ENCODE results near the gene ATP1A1.
A peak's percentile ranks its signal among the peaks of the same experiment; 100 is the strongest.

Gene ATP1A1

DNA sequence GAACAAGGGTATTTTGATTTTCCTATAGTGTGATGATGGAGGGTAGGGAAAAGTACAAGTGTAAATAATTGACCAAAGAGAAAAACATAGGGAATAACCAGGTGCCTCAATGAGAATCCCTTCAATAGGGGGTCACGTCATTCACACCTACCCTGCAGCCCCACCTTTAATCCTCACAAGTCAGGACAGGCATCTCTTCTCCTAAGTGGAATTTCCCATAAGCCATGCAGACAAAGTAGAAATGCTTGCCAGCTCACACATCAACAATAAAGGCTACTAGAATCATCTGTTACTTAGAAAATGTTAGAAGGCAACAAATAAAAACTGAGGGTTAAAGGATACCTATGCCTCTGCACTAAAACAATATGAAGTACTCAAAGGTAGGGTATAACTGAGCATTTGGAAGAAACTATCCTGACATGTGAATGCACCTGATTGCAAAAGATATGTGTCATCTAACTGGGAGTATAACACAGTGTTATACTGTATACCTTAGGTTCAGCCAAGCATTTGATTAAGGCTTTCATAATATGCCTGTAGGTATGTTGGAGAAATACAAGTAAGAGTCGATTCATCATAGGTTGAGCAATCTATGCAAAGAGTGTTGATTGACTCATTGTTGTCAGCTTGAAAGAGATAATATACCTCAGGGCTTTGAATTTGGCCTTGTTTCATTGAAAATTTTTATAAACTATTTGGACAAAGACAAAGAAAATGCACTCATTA lies 32.4 kb upstream of the ATP1A1 start:
- H3K27ac ChIP-seq = peak overlapping the region; percentile 65
- DNase-seq (ENCODE audit: low read depth, low spot score) = peak; percentile 86

DNA sequence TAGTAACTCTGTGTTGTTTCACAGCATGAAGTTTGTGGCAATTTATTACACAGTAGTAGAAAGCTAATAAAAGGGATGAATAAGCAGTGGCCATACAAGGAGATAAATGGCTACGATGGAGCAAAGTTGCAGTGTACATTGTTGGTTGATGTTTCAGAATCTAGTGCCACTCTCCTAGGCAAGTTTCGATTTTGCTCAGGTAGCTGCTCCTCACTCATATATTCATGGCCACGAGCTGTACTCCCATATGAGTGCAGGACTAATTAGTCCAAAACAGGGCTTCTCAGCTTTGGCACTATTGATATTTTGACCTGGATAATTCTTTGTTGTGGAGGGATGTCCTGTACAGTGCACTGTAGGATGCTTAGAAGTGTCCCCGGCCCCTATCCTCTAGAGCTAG lies 30.0 kb upstream of the ATP1A1 start:
- DNase-seq (ENCODE audit: low read depth, low spot score) = no peak
- H3K27ac ChIP-seq = no peak overlapping the region

DNA sequence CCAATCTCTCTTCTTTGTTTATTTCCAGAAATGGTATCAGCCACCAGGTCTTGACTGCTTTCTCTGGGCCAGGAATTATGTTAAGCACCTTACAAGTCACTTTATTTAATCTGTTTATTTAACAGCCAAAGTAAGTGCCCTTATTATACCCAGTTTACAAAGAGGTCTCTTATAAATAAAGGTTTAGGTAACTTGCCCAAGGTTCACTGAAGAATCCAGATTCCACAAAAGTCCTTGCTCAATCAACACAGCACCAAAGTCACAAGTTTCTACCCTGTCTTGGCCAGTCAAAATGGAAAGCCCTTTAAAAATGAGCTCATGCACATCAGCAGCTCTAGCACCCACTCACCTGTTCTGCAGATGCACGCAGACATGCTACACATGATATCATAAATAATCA lies 28.0 kb upstream of the ATP1A1 start:
- H3K27ac ChIP-seq = no peak overlapping the region

DNA sequence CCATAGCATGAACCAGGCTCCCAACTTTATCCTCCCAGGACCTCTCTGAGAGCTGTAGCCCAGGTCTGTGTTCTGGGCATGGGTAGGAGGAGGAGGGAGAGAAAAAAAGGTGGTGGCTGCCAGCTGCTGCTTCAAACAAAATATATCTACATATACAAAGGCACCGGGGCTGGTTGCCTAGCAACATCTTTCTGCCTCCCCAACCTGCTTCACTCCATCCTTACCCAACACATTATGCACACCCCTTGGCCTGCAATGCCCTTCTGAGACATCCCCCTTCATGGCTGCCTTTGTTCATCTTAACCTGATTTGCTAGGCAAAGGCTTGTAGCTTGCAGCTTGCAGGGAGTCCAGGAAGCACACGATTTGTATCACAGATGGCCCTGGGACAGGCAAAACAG lies 27.2 kb upstream of the ATP1A1 start:
- no peak overlapping the region for H3K27ac ChIP-seq
- DNase-seq (ENCODE audit: low read depth, low spot score) = no peak

More for the DNA sequence above, 28.0 kb upstream of the ATP1A1 start:
- no peak for DNase-seq (ENCODE audit: low read depth, low spot score)

DNA sequence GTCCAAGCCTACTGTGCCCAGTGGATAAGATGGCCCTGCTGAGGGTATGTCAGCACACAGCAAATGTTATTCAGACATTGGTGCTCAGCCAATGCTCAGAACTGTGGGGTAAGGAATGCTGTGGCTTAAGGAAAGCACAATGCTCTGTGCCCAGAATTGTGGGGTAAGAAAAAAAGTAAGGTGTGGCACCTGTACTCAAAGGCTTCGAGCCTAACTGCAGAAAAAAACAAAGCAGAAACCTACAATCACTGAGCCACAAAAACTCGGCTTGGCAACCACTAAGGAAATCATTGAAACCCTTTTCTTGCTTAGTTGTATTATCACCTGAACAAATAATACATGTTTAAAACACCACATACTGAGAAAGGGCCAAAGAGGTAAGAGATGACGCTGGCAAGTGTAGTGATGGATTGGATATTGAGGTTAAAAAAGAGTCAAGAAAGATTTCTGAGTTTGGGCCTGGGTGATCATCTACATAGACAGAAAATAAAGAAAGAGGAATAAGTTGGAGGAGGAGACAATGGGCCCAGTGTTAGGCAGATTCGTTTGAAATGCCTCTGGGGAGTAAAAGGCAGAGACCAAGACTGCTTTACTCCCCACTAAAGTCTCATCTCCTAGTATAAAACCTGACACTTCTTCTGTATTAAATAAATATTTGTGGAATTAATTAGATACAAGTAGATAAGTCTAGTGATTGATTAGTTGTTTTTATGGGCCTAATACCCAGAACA lies 25.9 kb upstream of the ATP1A1 start:
- DNase-seq (ENCODE audit: low read depth, low spot score) = no peak
- no peak overlapping the region for H3K27ac ChIP-seq

- DNase-seq (ENCODE audit: low read depth, low spot score) = no peak
- no peak overlapping the region for H3K27ac ChIP-seq
Observed at GRCh38 chr1:116347696-116348095, 25.3 kb upstream of the ATP1A1 start.

- H3K27ac ChIP-seq = no peak overlapping the region
- no peak for DNase-seq (ENCODE audit: low read depth, low spot score)
Observed at GRCh38 chr1:116350097-116350645, 22.9 kb upstream of the ATP1A1 start.

DNA sequence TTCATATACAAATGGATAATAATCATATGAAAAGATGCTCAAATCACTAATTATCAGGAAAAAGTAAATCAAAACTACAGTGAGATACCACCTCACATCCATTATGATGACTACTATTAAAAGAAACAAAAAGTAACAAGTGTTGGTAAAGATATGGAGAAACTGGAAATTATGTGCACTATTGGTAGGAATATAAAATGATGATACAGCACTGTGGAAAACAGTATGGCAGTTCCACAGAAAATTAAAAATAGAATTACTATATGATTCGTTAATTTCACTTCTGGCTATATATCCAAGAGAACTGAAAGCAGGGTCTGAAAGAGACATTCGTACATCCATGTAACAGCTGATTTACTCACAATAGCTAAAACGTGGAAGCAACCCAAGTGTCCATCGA lies 21.1 kb upstream of the ATP1A1 start:
- no peak for DNase-seq (ENCODE audit: low read depth, low spot score)
- H3K27ac ChIP-seq = no peak overlapping the region

DNA sequence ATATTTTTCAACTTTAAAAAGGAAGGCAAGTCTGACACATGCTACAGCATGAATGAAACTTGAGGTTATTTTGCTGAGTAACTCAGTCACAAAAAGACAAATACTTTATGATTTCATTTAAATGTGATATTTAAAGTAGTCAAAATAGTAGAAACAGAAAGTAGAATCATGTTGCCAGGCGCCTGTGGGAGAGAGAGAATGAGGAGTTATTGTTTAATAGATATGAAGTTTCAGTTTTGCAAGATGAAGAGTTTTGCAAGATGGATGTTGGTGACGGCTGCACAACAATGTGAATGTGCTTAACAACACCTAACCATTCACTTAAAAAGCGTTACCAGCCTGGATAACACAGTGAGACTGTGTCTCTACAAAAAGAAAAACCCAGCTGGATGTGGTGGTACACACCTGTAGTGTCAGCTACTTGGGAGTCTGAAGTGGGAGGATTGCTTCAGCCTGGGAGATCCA lies 20.7 kb upstream of the ATP1A1 start:
- H3K27ac ChIP-seq = no peak overlapping the region
- no peak for DNase-seq (ENCODE audit: low read depth, low spot score)

DNA sequence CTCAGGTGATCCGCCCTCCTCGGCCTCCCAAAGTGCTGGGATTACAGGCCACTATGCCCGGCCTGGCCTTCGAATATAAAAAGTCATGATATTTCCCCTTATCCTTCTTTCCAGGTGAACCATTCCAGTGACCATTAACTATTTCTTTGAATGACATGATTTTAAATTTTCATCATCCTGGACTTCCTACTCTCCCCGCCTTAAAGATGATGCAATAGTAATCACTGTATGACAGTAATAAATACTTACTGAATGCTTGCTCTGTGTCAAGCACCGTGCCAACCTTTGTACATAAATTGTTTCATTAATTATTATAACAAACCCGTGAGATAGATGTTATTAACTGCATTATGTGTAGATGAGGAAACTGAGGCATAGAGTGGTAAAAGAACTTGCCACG lies 19.9 kb upstream of the ATP1A1 start:
- no peak for DNase-seq (ENCODE audit: low read depth, low spot score)
- no peak overlapping the region for H3K27ac ChIP-seq

DNA sequence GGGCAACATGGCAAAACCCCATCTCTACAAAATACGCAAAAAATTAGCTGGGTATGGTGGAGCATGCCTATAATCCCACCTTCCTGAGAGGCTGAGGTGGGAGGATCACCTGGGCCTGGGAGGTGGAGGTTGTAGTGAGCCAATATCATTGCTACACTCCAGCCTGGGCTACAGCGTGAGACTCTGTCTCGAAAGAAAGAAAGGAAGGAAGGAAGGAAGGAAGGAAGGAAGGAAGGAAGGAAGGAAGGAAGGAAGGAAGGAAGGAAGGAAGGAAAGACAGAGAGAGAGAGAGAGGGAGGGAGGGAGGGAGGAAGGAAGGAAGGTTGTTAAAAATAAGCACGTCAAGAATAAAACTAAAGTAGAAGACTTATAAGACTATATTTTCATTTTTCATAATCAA lies 17.0 kb upstream of the ATP1A1 start:
- DNase-seq (ENCODE audit: low read depth, low spot score) = no peak
- H3K27ac ChIP-seq = no peak overlapping the region

GRCh38 chr1:116356673-116357072 lies 16.4 kb upstream of the ATP1A1 start:
- no peak overlapping the region for H3K27ac ChIP-seq
- DNase-seq (ENCODE audit: low read depth, low spot score) = no peak

- H3K27ac ChIP-seq = no peak overlapping the region
- no peak for DNase-seq (ENCODE audit: low read depth, low spot score)
Observed at GRCh38 chr1:116357487-116357886, 15.6 kb upstream of the ATP1A1 start.

DNA sequence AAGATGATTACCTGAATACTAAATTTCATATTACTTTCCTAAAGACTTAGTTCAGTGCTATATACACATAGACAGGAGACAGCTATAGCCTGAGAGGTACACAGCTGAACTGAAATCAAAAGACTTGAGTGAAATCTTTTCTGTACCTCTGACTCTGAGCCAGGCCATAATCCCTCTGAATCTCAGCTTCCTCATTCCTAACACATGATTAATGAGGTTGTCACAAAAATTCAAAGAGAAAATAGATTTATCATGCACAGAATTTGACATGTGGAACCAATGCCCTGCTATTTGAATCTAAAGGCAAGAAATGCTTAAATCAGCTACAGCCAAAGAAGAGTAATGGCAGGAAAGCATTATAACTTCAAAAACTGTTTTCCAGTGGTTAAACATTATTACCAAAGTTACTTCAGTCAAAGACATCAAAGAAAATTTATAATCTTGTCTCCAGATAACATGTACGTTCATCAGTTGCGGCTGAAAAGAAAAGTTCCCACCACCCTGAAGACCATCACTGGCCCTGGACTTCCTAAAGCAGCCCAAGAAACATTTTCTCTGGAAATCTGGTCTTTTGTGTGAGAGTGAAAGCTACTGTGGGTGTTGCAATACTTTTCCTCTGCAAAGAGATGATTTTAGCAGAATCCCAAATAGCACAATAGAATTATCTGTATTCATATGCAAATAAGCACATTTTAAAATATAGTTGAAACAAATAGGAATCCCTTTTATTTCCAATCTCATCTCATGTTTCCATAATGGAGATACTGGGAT lies 13.8 kb upstream of the ATP1A1 start:
- no peak for DNase-seq (ENCODE audit: low read depth, low spot score)
- H3K27ac ChIP-seq = no peak overlapping the region

DNA sequence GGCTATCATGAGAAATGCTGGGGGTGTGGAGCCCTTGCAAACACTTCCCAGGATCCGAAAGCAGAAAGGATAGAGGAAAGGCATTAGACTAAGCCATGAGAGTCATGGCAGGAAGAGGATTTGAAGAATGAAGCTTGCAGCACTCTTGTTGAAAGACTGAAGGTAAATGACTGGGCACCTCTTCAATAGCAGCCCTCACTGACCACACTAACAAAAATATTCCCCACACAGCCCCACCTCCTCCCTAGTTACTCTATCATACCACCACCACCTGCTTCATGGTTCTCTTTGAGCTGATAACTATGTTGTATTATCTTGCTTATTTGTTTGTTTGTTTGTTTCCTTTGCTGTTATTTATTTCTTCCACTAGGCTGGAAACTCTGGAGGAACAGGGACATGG lies 13.2 kb upstream of the ATP1A1 start:
- H3K27ac ChIP-seq = no peak overlapping the region
- no peak for DNase-seq (ENCODE audit: low read depth, low spot score)

DNA sequence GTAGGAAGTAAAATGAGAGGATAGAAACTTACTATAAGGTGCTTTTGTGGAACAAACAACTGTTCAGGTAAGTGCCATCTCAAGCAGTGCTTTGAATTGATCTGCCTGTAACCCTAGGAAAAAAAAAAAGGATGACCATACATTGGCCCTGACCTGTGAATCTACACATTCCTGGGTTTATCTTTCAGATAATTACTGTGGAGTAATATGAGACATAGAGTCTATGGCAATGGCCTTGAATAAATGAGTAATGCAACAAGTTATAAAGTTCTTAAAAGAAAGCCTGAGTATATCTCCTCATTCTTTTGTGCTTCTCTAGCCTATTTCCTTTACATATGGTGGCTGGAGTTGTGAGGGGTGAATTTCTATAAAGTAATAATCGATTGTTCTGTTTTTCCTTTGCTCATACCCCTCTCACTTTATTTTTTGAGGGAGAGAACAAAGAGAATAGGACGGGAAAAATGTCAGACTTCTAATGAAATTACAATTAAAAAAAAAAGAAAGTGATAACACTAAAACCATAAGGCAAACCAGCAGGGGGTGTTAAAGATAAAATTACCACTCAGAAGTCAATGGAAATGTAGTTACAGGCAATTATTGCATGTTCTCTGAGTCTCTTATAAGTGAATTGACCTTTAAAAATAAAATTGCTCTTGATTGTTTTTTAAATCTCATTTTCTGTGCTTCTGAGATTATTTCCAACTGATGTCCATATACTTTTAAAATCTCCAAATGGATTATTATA lies 12.4 kb upstream of the ATP1A1 start:
- DNase-seq (ENCODE audit: low read depth, low spot score) = no peak
- no peak overlapping the region for H3K27ac ChIP-seq

GRCh38 chr1:116361648-116362047 lies 11.4 kb upstream of the ATP1A1 start:
- DNase-seq (ENCODE audit: low read depth, low spot score) = no peak
- H3K27ac ChIP-seq = no peak overlapping the region

- no peak for DNase-seq (ENCODE audit: low read depth, low spot score)
- no peak overlapping the region for H3K27ac ChIP-seq
Observed at GRCh38 chr1:116362050-116362449, 11.0 kb upstream of the ATP1A1 start.

GRCh38 chr1:116365353-116365780 lies 7.7 kb upstream of the ATP1A1 start:
- no peak for DNase-seq (ENCODE audit: low read depth, low spot score)
- H3K27ac ChIP-seq = no peak overlapping the region

GRCh38 chr1:116365857-116366256 lies 7.2 kb upstream of the ATP1A1 start:
- no peak overlapping the region for H3K27ac ChIP-seq
- no peak for DNase-seq (ENCODE audit: low read depth, low spot score)
